Measurements from ENCODE around the gene EYA2. TPM values are rescaled to one million over a fixed set of nuclear protein-coding genes. Genes with fewer than 3 reads are reported as not detected.
A peak's percentile ranks its signal among the peaks of the same experiment; 100 is the strongest.

EYA2 gene
- total RNA-seq, 4 donors from 2014 or later, result 0.47 to 4.1 (median 2.2) TPM

GRCh38 chr20:47095690-47096089 is 201.0 kb downstream of the EYA2 start:
- Histone ChIP-seq H3K27me3 (peaks cover 15% of the 10 kb centered on the region), H3K4me3 (no peak overlapping the region), H3K27ac (no peak overlapping the region), H3K9me3 (peaks cover 0 to 28% (median 0%) of the 10 kb centered on the region in 3 donors), H3K36me3 (no peaks in the 10 kb centered on the region), H3K4me1 (peaks cover 0 to 10% (median 0%) of the 10 kb centered on the region in 3 donors)
- no peak for TF ChIP-seq EP300 (IDR thresholded peaks at IDR 0.05)
- no peak for TF ChIP-seq CTCF (IDR thresholded peaks at IDR 0.05)
- no peak for ATAC-seq
- 63% methylated on average over 1 of the region's 1 CpG; no CpG with 5 or more reads in 1 of the 2 donors for WGBS, 2 donors (ENCODE audit: low coverage in 1 of 2)

GRCh38 chr20:47097691-47098622 is 203.3 kb downstream of the EYA2 start:
- no peak for TF ChIP-seq EP300 (IDR thresholded peaks at IDR 0.05)
- no peak for TF ChIP-seq CTCF (IDR thresholded peaks at IDR 0.05)
- no peak for TF ChIP-seq POLR2AphosphoS5 (IDR thresholded peaks at IDR 0.05)
- no peak for TF ChIP-seq POLR2A (IDR thresholded peaks at IDR 0.05)

GRCh38 chr20:47099093-47099492 is 204.4 kb downstream of the EYA2 start:
- TF ChIP-seq EP300 (IDR thresholded peaks at IDR 0.05), result no peak
- TF ChIP-seq POLR2A (IDR thresholded peaks at IDR 0.05), result no peak
- no peak for TF ChIP-seq POLR2AphosphoS5 (IDR thresholded peaks at IDR 0.05)
- TF ChIP-seq CTCF (IDR thresholded peaks at IDR 0.05), result no peak
- peaks cover 0 to 10% (median 0%) of the 10 kb centered on the region in 3 donors for H3K4me1 ChIP-seq
- peaks cover 15% of the 10 kb centered on the region for H3K27me3 ChIP-seq
- 83 to 88% methylated on average over 4 to 7 of the region's 7 CpGs for WGBS, 2 donors (ENCODE audit: low coverage in 1 of 2)
- no peaks in the 10 kb centered on the region for H3K36me3 ChIP-seq
- H3K4me3 ChIP-seq, result no peak overlapping the region
- peak overlapping the region in 2 of 4 donors; percentile 35 to 45 for H3K27ac ChIP-seq
- no peak for ATAC-seq
- peaks cover 0 to 44% (median 0%) of the 10 kb centered on the region in 3 donors for H3K9me3 ChIP-seq

More at GRCh38 chr20:47097691-47098622, 203.3 kb downstream of the EYA2 start:
- 56 to 69% methylated on average over 7 to 13 of the region's 13 CpGs for WGBS, 2 donors (ENCODE audit: low coverage in 1 of 2)
- Histone ChIP-seq H3K27me3 (peaks cover 15% of the 10 kb centered on the region), H3K4me1 (peaks cover 0 to 10% (median 0%) of the 10 kb centered on the region in 3 donors), H3K36me3 (no peaks in the 10 kb centered on the region), H3K4me3 (no peak overlapping the region), H3K9me3 (peaks cover 0 to 44% (median 0%) of the 10 kb centered on the region in 3 donors), H3K27ac (no peak overlapping the region)
- no peak for ATAC-seq

- H3K4me1 ChIP-seq, result peaks cover 0 to 10% (median 0%) of the 10 kb centered on the region in 3 donors
- no peak overlapping the region for H3K4me3 ChIP-seq
- ATAC-seq, result peak; percentile 67
- peaks cover 0 to 38% (median 0%) of the 10 kb centered on the region in 3 donors for H3K9me3 ChIP-seq
- H3K27me3 ChIP-seq, result peaks cover 18% of the 10 kb centered on the region
- no peaks in the 10 kb centered on the region for H3K36me3 ChIP-seq
- 26 to 51% methylated on average over 5 to 6 of the region's 6 CpGs for WGBS, 2 donors (ENCODE audit: low coverage in 1 of 2)
- H3K27ac ChIP-seq, result peak overlapping the region in 2 of 4 donors; percentile 26 to 45
- no peak for TF ChIP-seq EP300 (IDR thresholded peaks at IDR 0.05)
These were observed 205.3 kb downstream of the EYA2 start for GRCh38 chr20:47099825-47100441.

- Histone ChIP-seq H3K36me3 (no peaks in the 10 kb centered on the region), H3K4me3 (no peak overlapping the region), H3K9me3 (peaks cover 0 to 16% (median 0%) of the 10 kb centered on the region in 3 donors), H3K27me3 (peaks cover 19% of the 10 kb centered on the region), H3K4me1 (peaks cover 0 to 10% (median 0%) of the 10 kb centered on the region in 3 donors), H3K27ac (peak overlapping the region in 3 of 4 donors; percentile 33 to 65 (median 58))
- TF ChIP-seq POLR2A (IDR thresholded peaks at IDR 0.05) (no peak), POLR2AphosphoS5 (IDR thresholded peaks at IDR 0.05) (no peak), CTCF (IDR thresholded peaks at IDR 0.05) (no peak)
- peak; percentile 64 for ATAC-seq
- 71 to 73% methylated on average over 2 of the region's 2 CpGs for WGBS, 2 donors (ENCODE audit: low coverage in 1 of 2)
These were observed 208.0 kb downstream of the EYA2 start for GRCh38 chr20:47102629-47103028.

Data from gastroesophageal sphincter (tissue), 4 donors.